Stimulated activated naive CD8-positive, alpha-beta T cell treated with anti-CD3 and anti-CD28 coated beads, Interleukin-15, Interleukin-2, amounts not matched to agents 100 U/mL and 50 U/mL, for 24 hours (primary cell): ENCODE measurements around the gene MEGF11.
A peak's percentile ranks its signal among the peaks of the same experiment; 100 is the strongest.

ENCODE experiments used
- ATAC-seq: fragments of 150-1000 bp; cut with Tn5 transposase; one replicate; pipeline ENCODE4 v1.10.0; 2021
- DNase-seq: peaks from one replicate; pipeline ENCODE4 v3.0.0; 2021

MEGF11 gene

GRCh38 chr15:66215811-66216210 is 37.7 kb downstream of the MEGF11 start:
- DNase-seq, result no peak
- ATAC-seq, result no peak

GRCh38 chr15:66214246-66214645 is 39.3 kb downstream of the MEGF11 start:
- no peak for ATAC-seq
- no peak for DNase-seq

- DNase-seq (no peak), ATAC-seq (no peak)
Measured at GRCh38 chr15:66212563-66212921, 41.0 kb downstream of the MEGF11 start.

- peak; percentile 21 for ATAC-seq
Measured at GRCh38 chr15:66211670-66212562, 41.6 kb downstream of the MEGF11 start.

GRCh38 chr15:66210684-66211083 is 42.9 kb downstream of the MEGF11 start:
- no peak for ATAC-seq
- DNase-seq, result no peak

More at GRCh38 chr15:66211670-66212562, 41.6 kb downstream of the MEGF11 start:
- DNase-seq, result no peak

GRCh38 chr15:66198757-66199156 is 54.8 kb downstream of the MEGF11 start:
- DNase-seq (no peak), ATAC-seq (no peak)

- ATAC-seq, result no peak
Measured at GRCh38 chr15:66196602-66197001, 56.9 kb downstream of the MEGF11 start.

GRCh38 chr15:66195621-66196230 is 57.8 kb downstream of the MEGF11 start:
- no peak for ATAC-seq
- DNase-seq, result no peak

More at GRCh38 chr15:66196602-66197001, 56.9 kb downstream of the MEGF11 start:
- DNase-seq, result no peak

- no peak for DNase-seq
- no peak for ATAC-seq
Measured at GRCh38 chr15:66193066-66193465, 60.5 kb downstream of the MEGF11 start.

- DNase-seq (no peak), ATAC-seq (no peak)
Measured at GRCh38 chr15:66190746-66191145, 62.8 kb downstream of the MEGF11 start.

GRCh38 chr15:66189291-66189690 is 64.3 kb downstream of the MEGF11 start:
- ATAC-seq, result no peak
- no peak for DNase-seq

- ATAC-seq, result no peak
- no peak for DNase-seq
Measured at GRCh38 chr15:66188464-66188863, 65.1 kb downstream of the MEGF11 start.

- DNase-seq (no peak), ATAC-seq (no peak)
Measured at GRCh38 chr15:66187271-66187670, 66.3 kb downstream of the MEGF11 start.

GRCh38 chr15:66186049-66186825 is 67.3 kb downstream of the MEGF11 start:
- ATAC-seq (no peak), DNase-seq (no peak)

- DNase-seq, result no peak
- no peak for ATAC-seq
Measured at GRCh38 chr15:66184936-66185790, 68.4 kb downstream of the MEGF11 start.

GRCh38 chr15:66184492-66184891 is 69.1 kb downstream of the MEGF11 start:
- no peak for DNase-seq
- ATAC-seq, result no peak

- DNase-seq (no peak), ATAC-seq (no peak)
Measured at GRCh38 chr15:66180531-66181097, 72.9 kb downstream of the MEGF11 start.

- ATAC-seq (no peak), DNase-seq (no peak)
Measured at GRCh38 chr15:66178531-66178910, 75.0 kb downstream of the MEGF11 start.

- ATAC-seq (no peak), DNase-seq (no peak)
Measured at GRCh38 chr15:66172324-66172980, 81.1 kb downstream of the MEGF11 start.

- DNase-seq (no peak), ATAC-seq (no peak)
Measured at GRCh38 chr15:66171841-66172240, 81.7 kb downstream of the MEGF11 start.

GRCh38 chr15:66170716-66171115 is 82.8 kb downstream of the MEGF11 start:
- DNase-seq (no peak), ATAC-seq (no peak)
